GM21381 (cell line): ENCODE results near the gene DPEP3.

Experiments
- ATAC-seq: cut with Tn5 transposase; IDR thresholded peaks from one replicate; pipeline ENCODE4 v1.9.1; 2021; ENCODE audit warnings: mild to moderate bottlenecking, moderate library complexity; ENCODE audit not compliant: unreplicated experiment

Gene DPEP3

DNA sequence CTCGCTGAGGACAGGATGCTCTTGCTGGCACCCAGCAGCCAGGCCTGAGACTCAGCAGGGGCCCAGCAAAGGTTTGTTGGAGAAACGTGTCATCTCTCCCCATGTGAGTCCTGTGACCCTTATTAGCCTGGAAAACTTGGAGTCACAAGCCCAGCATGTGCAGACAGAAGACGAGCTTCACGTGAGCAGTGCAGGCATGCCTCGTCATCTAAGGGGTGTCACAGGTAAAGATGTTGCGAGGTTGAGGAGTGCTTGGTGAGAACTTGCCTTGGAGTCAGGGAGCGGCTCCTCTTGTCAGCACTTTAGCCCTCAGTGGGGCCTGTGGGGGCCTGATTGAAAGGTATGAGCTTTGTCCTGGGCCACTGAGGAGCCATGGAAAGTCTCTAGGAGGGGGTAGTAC is 46.5 kb downstream of the DPEP3 start:
- no peak for ATAC-seq

DNA sequence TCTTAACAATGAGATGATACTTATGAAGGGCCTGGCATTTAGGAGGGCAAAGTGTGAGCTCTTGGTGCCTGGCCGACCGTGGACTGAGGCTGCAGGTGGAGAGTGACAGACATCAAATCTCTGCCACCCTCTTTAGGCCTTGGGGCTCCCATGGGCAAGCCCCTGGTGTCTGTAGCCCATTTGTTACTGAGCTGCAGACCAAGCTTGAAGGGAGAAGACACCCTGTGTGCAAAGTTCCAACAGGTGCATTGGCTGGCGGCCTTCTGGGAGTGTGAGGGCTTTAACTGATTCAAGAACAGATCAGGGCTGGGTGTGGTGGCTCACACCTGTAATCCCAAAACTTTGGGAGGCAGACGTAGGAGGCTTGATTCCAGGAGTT is 47.8 kb downstream of the DPEP3 start:
- no peak for ATAC-seq

DNA sequence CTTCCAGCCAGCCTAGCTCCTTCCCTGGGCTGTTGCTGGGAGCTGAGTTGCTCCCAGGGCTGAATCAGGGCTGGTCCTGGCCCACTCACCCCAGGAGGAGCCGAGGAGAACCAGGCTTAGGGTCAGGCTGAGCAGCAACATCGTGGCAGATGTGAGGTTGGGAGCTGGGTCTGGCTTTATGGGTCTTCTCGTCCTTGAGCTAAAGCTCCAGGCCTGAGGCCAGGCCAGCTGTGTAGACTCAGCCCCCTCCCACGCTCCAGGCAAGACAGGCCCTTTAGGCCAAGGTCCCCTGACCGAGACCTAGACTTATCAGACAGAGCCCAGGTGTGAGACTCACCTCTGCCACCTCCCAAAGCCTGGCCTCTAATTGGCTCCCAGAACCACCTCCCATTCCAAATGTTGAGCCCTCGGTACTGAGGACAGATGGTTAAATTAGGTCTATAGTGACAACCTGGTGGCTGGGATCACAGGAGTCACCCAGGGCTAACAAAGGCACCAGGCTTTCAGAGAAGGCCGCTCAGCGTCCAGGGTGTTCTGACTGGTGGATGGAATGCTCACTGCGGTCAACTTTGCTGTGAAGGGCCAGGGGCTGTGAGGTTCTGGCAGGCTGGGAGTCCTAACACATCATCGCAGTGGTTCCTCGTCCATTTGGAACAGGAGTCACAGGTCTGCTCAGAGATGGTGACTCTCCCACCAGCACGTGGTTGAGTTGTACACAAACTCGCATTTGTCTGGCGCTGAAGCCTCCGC is 48.4 kb downstream of the DPEP3 start, which contains the start of gene CTRL:
Gene CTRL, minus strand, starts transcription at position 151 of the 750 bp plus-strand sequence. Its CDS starts 10 bp downstream, at position 141.
- ATAC-seq: no peak

DNA sequence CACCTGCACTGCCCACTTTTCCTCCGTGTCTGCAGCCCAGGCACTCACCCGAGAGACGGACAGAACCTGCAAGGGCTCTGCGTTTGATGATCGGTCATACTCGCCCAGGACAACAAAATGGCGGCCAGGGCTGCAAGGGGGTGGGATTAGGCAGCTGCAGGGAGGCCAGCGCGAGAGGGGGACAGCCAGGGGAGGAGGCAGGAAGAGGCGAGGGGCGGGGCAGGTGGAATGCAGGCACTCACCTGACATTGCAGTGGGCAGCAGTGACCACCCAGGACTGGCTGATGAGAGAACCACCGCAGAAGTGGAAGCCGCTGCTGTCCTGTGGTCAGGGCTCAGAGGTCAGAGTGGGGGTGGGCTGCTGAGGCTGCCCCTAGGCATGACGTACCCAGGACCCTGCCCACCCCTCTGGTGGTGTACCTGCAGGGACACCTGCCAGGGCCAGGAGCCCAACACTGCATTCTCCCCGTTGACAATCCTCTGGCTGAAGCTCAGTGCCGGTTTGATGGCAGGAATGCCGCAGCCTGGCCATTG is 49.6 kb downstream of the DPEP3 start:
- no peak for ATAC-seq

DNA sequence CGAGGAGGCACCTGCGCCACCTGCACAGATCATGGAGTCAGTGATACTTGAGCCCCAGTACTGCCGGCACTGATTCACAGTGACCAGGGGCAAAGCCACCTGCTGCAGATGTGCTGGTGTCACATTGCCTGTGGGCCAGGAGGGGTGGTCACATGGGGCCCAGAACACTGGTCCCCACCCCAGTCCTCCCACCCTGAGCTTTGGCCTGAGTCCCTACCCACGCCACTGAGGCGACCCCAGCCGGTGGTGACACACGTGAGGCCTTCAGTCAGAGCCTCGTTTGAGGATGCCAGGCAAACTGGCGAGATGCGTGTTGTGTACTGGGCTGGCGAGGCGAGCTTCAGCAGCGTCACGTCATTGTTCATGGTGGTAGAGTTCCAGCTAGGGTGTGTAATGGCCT is 50.1 kb downstream of the DPEP3 start:
- no peak for ATAC-seq

DNA sequence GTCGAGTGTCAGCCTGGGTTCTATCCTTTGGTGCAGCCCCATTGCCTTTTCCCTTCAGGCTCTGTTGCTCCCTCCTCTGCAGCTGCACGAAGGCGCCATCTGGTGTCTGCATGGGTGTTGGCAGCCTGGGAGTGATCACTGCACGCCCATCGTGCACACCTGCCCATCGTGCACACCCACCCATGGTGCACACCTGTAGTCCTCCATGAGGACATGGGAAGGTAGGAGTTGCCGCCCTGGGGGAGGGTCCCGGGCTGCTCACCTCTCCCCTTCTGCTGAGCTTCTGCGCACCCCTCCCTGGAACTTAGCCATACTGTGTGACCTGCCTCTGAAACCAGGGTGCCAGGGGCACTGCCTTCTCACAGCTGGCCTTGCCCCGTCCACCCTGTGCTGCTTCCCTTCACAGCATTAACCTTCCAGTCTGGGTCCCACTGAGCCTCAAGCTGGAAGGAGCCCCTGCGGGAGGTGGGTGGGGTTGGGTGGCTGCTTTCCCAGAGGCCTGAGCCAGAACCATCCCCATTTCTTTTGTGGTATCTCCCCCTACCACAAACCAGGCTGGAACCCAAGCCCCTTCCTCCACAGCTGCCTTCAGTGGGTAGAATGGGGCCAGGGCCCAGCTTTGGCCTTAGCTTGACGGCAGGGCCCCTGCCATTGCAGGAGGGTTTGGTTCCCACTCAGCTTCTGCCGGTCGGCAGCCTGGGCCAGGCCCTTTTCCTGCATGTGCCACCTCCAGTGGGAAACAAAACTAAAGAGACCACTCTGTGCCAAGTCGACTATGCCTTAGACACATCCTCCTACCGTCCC is 51.5 kb downstream of the DPEP3 start:
- no peak for ATAC-seq

DNA sequence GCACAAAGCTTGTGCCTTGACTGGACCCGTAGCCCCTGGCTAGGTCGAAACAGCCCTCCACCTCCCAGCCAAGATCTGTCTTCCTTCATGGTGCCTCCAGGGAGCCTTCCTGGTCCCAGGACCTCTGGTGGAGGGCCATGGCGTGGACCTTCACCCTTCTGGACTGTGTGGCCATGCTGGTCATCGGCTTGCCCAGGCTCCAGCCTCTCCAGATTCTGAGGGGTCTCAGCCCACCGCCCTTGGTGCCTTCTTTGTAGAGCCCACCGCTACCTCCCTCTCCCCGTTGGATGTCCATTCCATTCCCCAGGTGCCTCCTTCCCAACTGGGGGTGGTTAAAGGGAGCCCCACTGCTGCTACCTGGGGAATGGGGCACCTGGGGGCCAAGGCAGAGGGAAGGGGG is 52.2 kb downstream of the DPEP3 start:
- no peak for ATAC-seq

DNA sequence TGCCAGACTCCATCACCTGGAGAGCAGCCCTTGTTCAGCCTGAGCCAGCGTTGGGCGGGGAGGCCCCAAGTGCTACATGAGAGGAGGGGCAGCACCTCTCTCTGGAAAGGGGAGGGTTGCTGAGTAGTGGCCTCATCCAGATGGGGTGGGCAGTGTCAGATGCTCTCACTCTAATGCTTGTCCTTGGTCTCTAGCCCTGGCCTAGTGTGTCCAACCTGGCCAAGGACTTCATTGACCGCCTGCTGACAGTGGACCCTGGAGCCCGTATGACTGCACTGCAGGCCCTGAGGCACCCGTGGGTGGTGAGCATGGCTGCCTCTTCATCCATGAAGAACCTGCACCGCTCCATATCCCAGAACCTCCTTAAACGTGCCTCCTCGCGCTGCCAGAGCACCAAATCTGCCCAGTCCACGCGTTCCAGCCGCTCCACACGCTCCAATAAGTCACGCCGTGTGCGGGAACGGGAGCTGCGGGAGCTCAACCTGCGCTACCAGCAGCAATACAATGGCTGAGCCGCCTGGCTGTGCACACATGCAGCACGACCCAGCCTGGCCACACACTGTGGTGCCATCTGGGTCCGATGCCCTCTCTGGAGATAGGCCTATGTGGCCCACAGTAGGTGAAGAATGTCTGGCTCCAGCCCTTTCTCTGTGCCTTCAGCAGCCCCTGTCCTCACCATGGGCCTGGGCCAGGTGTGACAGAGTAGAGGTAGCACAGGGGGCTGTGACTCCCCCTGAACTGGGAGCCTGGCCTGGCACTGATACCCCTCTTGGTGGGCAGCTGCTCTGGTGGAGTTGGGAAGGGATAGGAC is 53.0 kb downstream of the DPEP3 start:
- no peak for ATAC-seq

DNA sequence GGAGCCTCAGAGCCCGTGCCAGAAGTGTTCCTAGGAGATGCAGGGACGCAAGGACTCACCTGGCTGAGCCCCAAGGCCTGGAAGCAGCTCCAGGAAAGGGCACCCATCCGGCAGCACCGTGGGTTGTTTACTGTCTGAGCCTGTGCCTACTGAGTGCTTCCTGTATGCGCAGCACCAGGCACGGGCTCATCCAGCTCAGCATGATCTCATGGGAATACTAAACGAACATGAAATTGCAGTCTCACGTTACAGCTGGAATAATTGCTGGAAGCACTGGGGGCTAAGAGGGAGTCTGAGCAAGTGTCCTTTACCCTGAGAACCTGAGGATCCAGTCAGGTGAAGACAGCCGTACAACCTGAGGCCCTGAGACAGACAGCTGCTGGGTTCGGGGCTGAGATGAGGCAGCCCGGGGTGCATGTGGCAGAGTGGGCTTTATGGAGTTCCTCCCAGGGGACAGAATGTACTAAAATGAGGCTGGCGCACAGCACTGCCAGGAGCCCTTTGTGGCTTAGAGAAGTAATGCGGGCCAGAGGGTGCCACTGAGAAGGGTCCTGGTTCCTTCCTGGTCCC is 54.0 kb downstream of the DPEP3 start:
- ATAC-seq: no peak
